CD8-positive, alpha-beta memory T cell (primary cell): ENCODE results near the gene TFAM. TPM values are rescaled to one million over a fixed set of nuclear protein-coding genes. Genes with fewer than 3 reads are reported as not detected.
A peak's percentile ranks its signal among the peaks of the same experiment; 100 is the strongest.

ENCODE experiments used
- CTCF ChIA-PET: fragments of 350-600 bp; sonication (Branson Sonifier 250); formaldehyde crosslinking; loops from one replicate; lab custom pipeline; 2021; ENCODE audit warnings: antibody characterized with exemption; lab: Charles Lee
- POLR2A ChIA-PET: fragments of 350-600 bp; sonication (Branson Sonifier 250); formaldehyde crosslinking; loops from one replicate; lab custom pipeline; 2021; ENCODE audit warnings: antibody characterized with exemption; lab: Charles Lee
- DNase-seq, 5 donors: peaks; one replicate each; pipeline versions ENCODE4 v3.0.0 to v3.0.0-alpha.2; 2020 to 2022; ENCODE audit warnings: mixed read lengths in 1 of 5
- H3K27ac ChIP-seq: one replicate; pipeline ENCODE4 v1.7.0; 2013; ENCODE audit warnings: low read depth, mild to moderate bottlenecking, low read length, moderate library complexity
- H3K27me3 ChIP-seq: 2 replicates; pipeline ENCODE4 v1.7.0; 2013; ENCODE audit warnings: low read length, mild to moderate bottlenecking; ENCODE audit not compliant: insufficient read depth, poor library complexity, severe bottlenecking
- H3K36me3 ChIP-seq: 2 replicates; pipeline ENCODE4 v1.7.0; 2013; ENCODE audit warnings: mild to moderate bottlenecking, low read length, moderate library complexity; ENCODE audit not compliant: insufficient read depth
- H3K4me1 ChIP-seq: 2 replicates; pipeline ENCODE4 v1.7.0; 2013; ENCODE audit warnings: mild to moderate bottlenecking, low read length, moderate library complexity; ENCODE audit not compliant: insufficient read depth
- H3K4me3 ChIP-seq: 2 replicates; pipeline ENCODE4 v1.7.0; 2013; ENCODE audit warnings: mild to moderate bottlenecking, low read length
- H3K9me3 ChIP-seq: 2 replicates; pipeline ENCODE4 v1.7.0; 2013; ENCODE audit warnings: mild to moderate bottlenecking, low read length
- H3K27ac Mint-ChIP-seq, 8 donors: one replicate each; pipeline ENCODE4 v1.8.0; 2020 to 2021; ENCODE audit warnings: mixed read lengths in 8 of 8, mild to moderate bottlenecking in 6 of 8, inconsistent platforms in 3 of 8, moderate library complexity in 3 of 8
- H3K27me3 Mint-ChIP-seq, 2 donors: one replicate each; pipeline ENCODE4 v1.8.0; 2020 to 2021; ENCODE audit warnings: mixed read lengths in 2 of 2, mild to moderate bottlenecking in 1 of 2, moderate library complexity in 1 of 2
- H3K36me3 Mint-ChIP-seq, 3 donors: one replicate each; pipeline ENCODE4 v1.8.0; 2020 to 2021; ENCODE audit warnings: mixed read lengths in 3 of 3, inconsistent platforms in 1 of 3, mild to moderate bottlenecking in 1 of 3
- H3K4me1 Mint-ChIP-seq, 3 donors: one replicate each; pipeline ENCODE4 v1.8.0; 2020 to 2021; ENCODE audit warnings: mixed read lengths in 3 of 3, inconsistent platforms in 1 of 3, mild to moderate bottlenecking in 1 of 3
- H3K4me3 Mint-ChIP-seq, 7 donors: one replicate each; pipeline ENCODE4 v1.8.0; 2020 to 2021; ENCODE audit warnings: mixed read lengths in 7 of 7, mild to moderate bottlenecking in 6 of 7, moderate library complexity in 4 of 7, inconsistent platforms in 2 of 7
- H3K9me3 Mint-ChIP-seq, 5 donors: one replicate each; pipeline ENCODE4 v1.8.0; 2020 to 2022; ENCODE audit warnings: mixed read lengths in 5 of 5, mild to moderate bottlenecking in 3 of 5, moderate library complexity in 2 of 5, inconsistent platforms in 1 of 5
- polyA plus RNA-seq: library from polyadenylated mRNA; unstranded; fragments of 300-500 nt; fragmentation: Illumina TruSeq; gene quantifications from one replicate; pipeline ENCODE4 v1.2.3, GENCODE V29; 2021
- total RNA-seq, 2 experiments: library from RNA; stranded (reverse); gene quantifications; one replicate each; pipeline ENCODE4 v1.2.3, GENCODE V29; 2021

TFAM gene
- total and polyA plus RNA-seq, 3 experiments from 2014 or later = 50.6 to 136 (median 124) TPM

DNA sequence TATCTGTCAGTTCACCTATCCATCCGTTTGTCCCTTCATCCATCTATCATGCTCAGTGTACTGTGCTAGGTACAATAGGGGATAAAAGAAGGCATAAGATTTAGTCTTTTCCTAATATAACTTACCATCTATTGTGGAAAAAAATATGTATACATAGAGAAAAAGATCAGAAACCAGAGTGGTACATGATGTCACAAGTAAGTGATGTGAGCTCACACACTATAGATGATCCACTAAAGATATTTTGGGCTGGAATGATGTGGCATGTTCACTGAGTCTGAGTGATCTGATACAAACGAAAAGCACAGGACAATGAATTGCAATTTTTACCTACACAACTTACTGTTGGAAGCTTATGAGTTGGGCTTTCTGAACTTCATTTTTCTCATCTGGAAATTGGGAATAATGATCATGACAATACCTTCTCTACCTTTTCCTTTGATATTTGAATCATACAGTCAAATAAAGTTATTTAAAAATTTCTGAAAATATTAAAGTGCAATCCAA is 2.7 kb upstream of the TFAM start:
- ChIA-PET CTCF (interaction anchor here (2.2 kb wide), 1 partner anchor 83 kb away, joined by 8 read pairs; no protein-coding TSS in a partner anchor), POLR2A (no interaction called here)
- no peaks in the 10 kb centered on the region for H3K36me3 ChIP-seq
- no peak overlapping the region for H3K4me3 ChIP-seq
- DNase-seq = no peak
- H3K27ac ChIP-seq = no peak overlapping the region
- H3K9me3 Mint-ChIP-seq = no peaks in the 10 kb centered on the region
- no peak overlapping the region for H3K4me3 Mint-ChIP-seq
- no peaks in the 10 kb centered on the region for H3K9me3 ChIP-seq
- peaks cover 0 to 6% of the 10 kb centered on the region in 2 donors for H3K27me3 Mint-ChIP-seq
- peaks cover 0 to 19% (median 6%) of the 10 kb centered on the region in 3 donors for H3K36me3 Mint-ChIP-seq
- H3K4me1 Mint-ChIP-seq = peaks cover 32 to 40% (median 36%) of the 10 kb centered on the region in 3 donors
- peaks cover 32% of the 10 kb centered on the region for H3K4me1 ChIP-seq
- no peaks in the 10 kb centered on the region for H3K27me3 ChIP-seq
- H3K27ac Mint-ChIP-seq = peak overlapping the region in 1 of 8 donors; percentile 43

DNA sequence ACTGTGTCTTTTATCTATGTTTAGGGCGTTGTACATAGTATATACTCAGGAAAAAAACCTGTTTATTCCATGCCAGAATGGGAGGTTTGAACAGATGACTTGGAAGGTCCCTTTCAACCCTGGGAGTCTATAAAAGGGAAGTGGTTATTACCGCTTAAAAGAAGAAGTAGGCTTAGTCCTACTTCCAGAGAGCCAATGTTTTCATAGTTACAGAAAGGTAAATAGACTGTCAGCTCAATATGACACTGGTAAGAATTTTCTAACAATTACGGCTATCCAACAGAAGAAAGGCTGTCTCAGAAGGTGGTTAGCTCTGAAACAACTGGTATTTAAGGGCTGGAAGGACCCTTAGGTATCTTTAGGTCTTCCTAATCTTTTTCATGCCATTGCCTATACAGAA is 1.1 kb upstream of the TFAM start:
- no peaks in the 10 kb centered on the region for H3K9me3 Mint-ChIP-seq
- H3K27me3 Mint-ChIP-seq = peaks cover 0 to 6% of the 10 kb centered on the region in 2 donors
- H3K36me3 Mint-ChIP-seq = peaks cover 0 to 34% (median 5%) of the 10 kb centered on the region in 3 donors
- Histone ChIP-seq H3K27ac (peak overlapping the region; percentile 68), H3K36me3 (peaks cover 9% of the 10 kb centered on the region), H3K9me3 (no peaks in the 10 kb centered on the region), H3K4me1 (peaks cover 32% of the 10 kb centered on the region), H3K4me3 (peak overlapping the region; percentile 75), H3K27me3 (no peaks in the 10 kb centered on the region)
- H3K4me1 Mint-ChIP-seq = peaks cover 36 to 55% (median 49%) of the 10 kb centered on the region in 3 donors
- CTCF ChIA-PET = interaction anchor here (1.5 to 2.3 kb wide), 7 partner anchors 10 to 116 kb away, joined by 4 to 19 read pairs (median 9); partner anchors contain the start of genes CISD1, IPMK and UBE2D1
- peak in 2 of 5 donors; percentile 56 to 68 for DNase-seq
- H3K4me3 Mint-ChIP-seq = peak overlapping the region; percentile 93 to 98 (median 97)
- H3K27ac Mint-ChIP-seq = peak overlapping the region; percentile 88 to 99 (median 97)
- POLR2A ChIA-PET = interaction anchor here (1.5 to 2.6 kb wide), 3 partner anchors 19 to 116 kb away, joined by 4 to 25 read pairs (median 5); partner anchors contain the start of genes CISD1 and IPMK

DNA sequence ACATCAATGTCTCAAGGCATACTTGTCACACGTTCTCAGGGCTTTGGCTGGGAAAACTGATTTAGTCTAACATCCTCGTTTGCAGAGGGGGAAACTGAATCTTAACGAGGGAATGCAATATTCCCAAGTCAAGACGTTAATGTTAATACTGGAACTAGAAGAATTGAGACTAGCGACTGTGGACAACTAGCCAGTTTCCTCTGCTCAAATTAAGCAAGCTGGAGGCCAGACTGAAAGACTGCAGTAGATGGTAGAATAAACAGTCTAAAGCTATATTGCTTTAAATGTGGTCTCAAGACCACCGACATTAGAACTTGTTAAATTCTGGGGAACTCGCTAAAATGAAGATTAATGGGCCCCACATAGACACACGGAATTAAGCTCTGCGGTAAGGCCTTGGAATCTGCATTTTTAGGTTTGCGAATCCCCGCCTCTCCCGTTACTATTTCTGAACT is 639 bp upstream of the TFAM start:
- Mint-ChIP-seq H3K27ac (peak overlapping the region; percentile 88 to 99 (median 97)), H3K4me3 (peak overlapping the region; percentile 93 to 98 (median 97)), H3K9me3 (no peaks in the 10 kb centered on the region), H3K4me1 (peaks cover 38 to 60% (median 52%) of the 10 kb centered on the region in 3 donors), H3K27me3 (peaks cover 0 to 6% of the 10 kb centered on the region in 2 donors), H3K36me3 (peaks cover 3 to 39% (median 8%) of the 10 kb centered on the region in 3 donors)
- Histone ChIP-seq H3K4me3 (peak overlapping the region; percentile 75), H3K27ac (peak overlapping the region; percentile 68), H3K27me3 (no peaks in the 10 kb centered on the region), H3K4me1 (peaks cover 32% of the 10 kb centered on the region), H3K36me3 (peaks cover 14% of the 10 kb centered on the region), H3K9me3 (no peaks in the 10 kb centered on the region)
- ChIA-PET POLR2A (interaction anchor here (0.6 to 2.6 kb wide), 5 partner anchors 9 to 116 kb away, joined by 3 to 25 read pairs (median 4); partner anchors contain the start of genes CISD1 and IPMK), CTCF (interaction anchor here (1.0 to 2.3 kb wide), 15 partner anchors 9 to 122 kb away, joined by 3 to 19 read pairs (median 5); partner anchors contain the start of genes CISD1, IPMK and UBE2D1)
- DNase-seq = no peak

DNA sequence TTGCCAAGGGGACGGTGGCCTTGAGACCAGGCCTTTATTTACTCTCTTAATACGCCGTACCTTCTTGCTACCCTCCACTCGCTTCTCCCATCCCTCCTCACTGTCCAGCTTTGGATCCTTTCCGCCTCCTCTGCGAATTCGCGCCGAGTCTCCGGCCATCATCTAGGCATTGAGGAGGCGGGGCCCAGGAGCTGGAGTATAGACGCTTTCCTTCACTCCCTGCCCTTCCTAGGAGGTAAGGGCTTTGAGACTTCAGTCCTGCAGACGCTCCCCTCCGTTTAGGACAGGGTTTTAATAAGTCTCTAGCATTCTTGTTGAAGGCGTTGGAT is 538 bp downstream of the TFAM start:
- Mint-ChIP-seq H3K27ac (peak overlapping the region; percentile 88 to 99 (median 97)), H3K4me1 (peaks cover 45 to 69% (median 62%) of the 10 kb centered on the region in 3 donors), H3K4me3 (peak overlapping the region; percentile 93 to 98 (median 97)), H3K36me3 (peaks cover 3 to 51% (median 12%) of the 10 kb centered on the region in 3 donors), H3K9me3 (no peaks in the 10 kb centered on the region), H3K27me3 (peaks cover 0 to 6% of the 10 kb centered on the region in 2 donors)
- Histone ChIP-seq H3K4me1 (peaks cover 36% of the 10 kb centered on the region), H3K36me3 (peaks cover 20% of the 10 kb centered on the region), H3K27ac (peak overlapping the region; percentile 68), H3K4me3 (peak overlapping the region; percentile 75), H3K27me3 (no peaks in the 10 kb centered on the region), H3K9me3 (no peaks in the 10 kb centered on the region)
- DNase-seq = peak in 1 of 5 donors; percentile 2
- CTCF ChIA-PET = interaction anchor here (1.0 to 2.3 kb wide), 14 partner anchors 8 to 123 kb away, joined by 3 to 19 read pairs (median 6); partner anchors contain the start of genes CISD1, IPMK and UBE2D1
- POLR2A ChIA-PET = interaction anchor here (1.0 to 2.6 kb wide), 4 partner anchors 11 to 117 kb away, joined by 3 to 25 read pairs (median 4); partner anchors contain the start of genes CISD1 and IPMK

DNA sequence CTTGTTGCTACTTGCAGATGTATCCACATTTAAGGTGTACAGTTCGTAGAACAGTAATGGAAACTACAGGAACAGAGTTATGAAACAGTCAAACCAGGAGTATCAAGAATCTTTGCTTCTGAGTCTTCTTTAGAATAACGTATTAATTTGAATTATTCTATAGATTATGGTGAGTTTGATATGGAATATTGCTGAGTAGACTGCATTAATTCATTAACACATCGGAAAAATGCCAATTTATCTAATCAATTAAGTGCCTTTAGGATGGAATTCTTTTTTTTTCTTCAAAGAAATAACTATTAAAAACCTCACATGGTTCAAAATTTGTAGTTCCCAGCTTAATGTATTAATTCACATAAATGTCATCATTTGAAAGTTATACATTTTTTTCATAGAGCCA is 3.8 kb downstream of the TFAM start:
- no peaks in the 10 kb centered on the region for H3K9me3 ChIP-seq
- Mint-ChIP-seq H3K4me3 (no peak overlapping the region), H3K27me3 (peaks cover 0 to 6% of the 10 kb centered on the region in 2 donors), H3K4me1 (peaks cover 51 to 74% (median 63%) of the 10 kb centered on the region in 3 donors), H3K36me3 (peaks cover 9 to 75% (median 15%) of the 10 kb centered on the region in 3 donors), H3K9me3 (no peaks in the 10 kb centered on the region), H3K27ac (peak overlapping the region in 1 of 8 donors; percentile 41)
- no peaks in the 10 kb centered on the region for H3K27me3 ChIP-seq
- H3K4me3 ChIP-seq = no peak overlapping the region
- CTCF ChIA-PET = no interaction called here
- POLR2A ChIA-PET = no interaction called here
- H3K4me1 ChIP-seq = peaks cover 30% of the 10 kb centered on the region
- DNase-seq = no peak
- H3K27ac ChIP-seq = no peak overlapping the region
- H3K36me3 ChIP-seq = peaks cover 40% of the 10 kb centered on the region

DNA sequence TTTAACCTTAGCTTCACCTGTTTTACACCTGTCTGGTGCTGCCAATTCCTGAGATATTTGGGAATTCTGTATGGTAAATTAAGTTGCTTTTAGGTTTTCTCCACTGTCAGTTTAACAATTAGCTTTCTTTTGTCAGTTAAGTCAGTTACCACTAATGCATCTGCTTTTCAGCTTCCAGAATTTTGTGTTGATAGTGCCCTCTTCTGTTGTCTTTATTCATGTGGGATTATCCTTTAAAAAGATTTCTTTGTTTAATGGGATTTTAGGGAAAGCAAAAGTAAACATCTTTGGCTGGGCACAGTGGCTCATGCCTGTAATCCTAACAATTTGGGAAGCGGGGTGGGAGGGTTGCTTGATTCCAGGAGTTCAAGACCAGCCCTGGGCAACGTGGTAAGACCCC is 8.1 kb downstream of the TFAM start:
- peaks cover 26 to 37% (median 32%) of the 10 kb centered on the region in 3 donors for H3K4me1 Mint-ChIP-seq
- no peak overlapping the region for H3K4me3 ChIP-seq
- H3K4me1 ChIP-seq = peaks cover 4% of the 10 kb centered on the region
- H3K27ac ChIP-seq = no peak overlapping the region
- peaks cover 14 to 87% (median 31%) of the 10 kb centered on the region in 3 donors for H3K36me3 Mint-ChIP-seq
- peaks cover 60% of the 10 kb centered on the region for H3K36me3 ChIP-seq
- H3K27ac Mint-ChIP-seq = no peak overlapping the region
- CTCF ChIA-PET = interaction anchor here (1.9 kb wide), 1 partner anchor 8 kb away, joined by 5 read pairs; the partner anchor contains the start of gene TFAM
- POLR2A ChIA-PET = no interaction called here
- H3K4me3 Mint-ChIP-seq = no peak overlapping the region
- no peaks in the 10 kb centered on the region for H3K27me3 Mint-ChIP-seq
- H3K9me3 ChIP-seq = no peaks in the 10 kb centered on the region
- DNase-seq = no peak
- no peaks in the 10 kb centered on the region for H3K27me3 ChIP-seq
- H3K9me3 Mint-ChIP-seq = no peaks in the 10 kb centered on the region

DNA sequence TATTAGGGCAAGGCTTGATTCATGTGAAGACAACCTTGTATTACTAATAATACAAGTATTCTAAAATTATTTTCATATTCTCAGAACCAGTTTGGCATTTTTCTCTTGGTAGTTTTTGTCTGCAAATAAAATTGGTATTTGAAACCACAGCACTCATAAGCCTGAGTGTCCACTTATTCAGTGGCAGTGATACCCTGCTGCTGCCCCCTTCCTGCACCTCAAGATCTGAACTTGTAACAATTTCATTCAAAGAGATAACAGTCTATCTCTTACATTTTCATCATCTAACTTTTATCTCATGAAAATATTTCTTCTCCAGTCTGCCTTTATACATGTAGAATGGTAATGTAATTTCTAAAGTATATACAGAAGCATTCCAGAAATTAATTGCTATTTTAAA is 9.3 kb downstream of the TFAM start:
- Histone ChIP-seq H3K27me3 (no peaks in the 10 kb centered on the region), H3K4me3 (no peak overlapping the region), H3K9me3 (no peaks in the 10 kb centered on the region), H3K27ac (no peak overlapping the region), H3K4me1 (peaks cover 4% of the 10 kb centered on the region), H3K36me3 (peaks cover 49% of the 10 kb centered on the region)
- Mint-ChIP-seq H3K4me3 (no peak overlapping the region), H3K27ac (peak overlapping the region in 1 of 8 donors; percentile 61), H3K4me1 (peaks cover 21 to 26% (median 23%) of the 10 kb centered on the region in 3 donors), H3K9me3 (no peaks in the 10 kb centered on the region), H3K36me3 (peaks cover 11 to 79% (median 28%) of the 10 kb centered on the region in 3 donors), H3K27me3 (no peaks in the 10 kb centered on the region)
- CTCF ChIA-PET = interaction anchor here (1.9 kb wide), 1 partner anchor 10 kb away, joined by 5 read pairs; the partner anchor contains the start of gene TFAM
- POLR2A ChIA-PET = no interaction called here
- DNase-seq = no peak

DNA sequence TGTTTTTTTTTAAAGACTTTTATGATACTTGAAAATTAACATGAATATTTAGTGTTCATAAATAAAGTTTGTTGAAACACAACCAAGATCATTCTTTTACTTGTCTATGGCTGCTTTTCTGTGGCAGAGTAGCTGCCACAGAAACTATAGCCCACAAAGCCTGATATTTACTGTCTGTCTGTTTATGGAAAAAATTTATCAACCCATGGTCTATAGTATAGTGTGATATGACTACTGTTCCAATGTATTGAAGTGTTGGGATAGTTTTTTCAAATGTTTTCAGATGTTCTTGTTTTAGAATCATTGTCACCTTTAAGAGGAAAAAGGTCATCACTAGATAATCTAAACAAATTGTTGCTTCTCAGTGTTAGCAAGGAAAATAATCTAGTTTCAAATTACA is 10.8 kb downstream of the TFAM start:
- CTCF ChIA-PET = no interaction called here
- H3K9me3 Mint-ChIP-seq = no peaks in the 10 kb centered on the region
- POLR2A ChIA-PET = no interaction called here
- no peak overlapping the region for H3K27ac Mint-ChIP-seq
- DNase-seq = no peak
- H3K9me3 ChIP-seq = no peaks in the 10 kb centered on the region
- no peaks in the 10 kb centered on the region for H3K4me1 ChIP-seq
- H3K4me1 Mint-ChIP-seq = peaks cover 13 to 16% (median 14%) of the 10 kb centered on the region in 3 donors
- no peak overlapping the region for H3K4me3 ChIP-seq
- H3K27me3 ChIP-seq = no peaks in the 10 kb centered on the region
- no peak overlapping the region for H3K27ac ChIP-seq
- no peaks in the 10 kb centered on the region for H3K27me3 Mint-ChIP-seq
- peaks cover 41% of the 10 kb centered on the region for H3K36me3 ChIP-seq
- peaks cover 11 to 69% (median 26%) of the 10 kb centered on the region in 3 donors for H3K36me3 Mint-ChIP-seq
- H3K4me3 Mint-ChIP-seq = no peak overlapping the region
